Skeletal muscle tissue (tissue), 4 donors: Measurements from ENCODE around the gene BRINP1. TPM values are rescaled to one million over a fixed set of nuclear protein-coding genes. Genes with fewer than 3 reads are reported as not detected.

ENCODE experiments used
- H3K27ac ChIP-seq: one replicate; pipeline ENCODE4 v1.7.0; 2013; ENCODE audit warnings: mild to moderate bottlenecking, low read depth, low read length, inconsistent platforms
- H3K27me3 ChIP-seq, 3 donors: one replicate each; pipeline ENCODE4 v1.7.0; 2013; ENCODE audit warnings: low read length in 3 of 3; ENCODE audit not compliant: control insufficient read depth in 3 of 3, insufficient read depth in 3 of 3
- H3K36me3 ChIP-seq, 3 donors: one replicate each; pipeline ENCODE4 v1.7.0; 2013; ENCODE audit warnings: low read length in 3 of 3; ENCODE audit not compliant: control insufficient read depth in 3 of 3, insufficient read depth in 3 of 3
- H3K4me1 ChIP-seq, 3 donors: one replicate each; pipeline ENCODE4 v1.7.0; 2013; ENCODE audit warnings: low read length in 3 of 3, mild to moderate bottlenecking in 3 of 3; ENCODE audit not compliant: control insufficient read depth in 3 of 3, insufficient read depth in 3 of 3
- H3K4me3 ChIP-seq, 3 donors: one replicate each; pipeline ENCODE4 v1.7.0; 2013; ENCODE audit warnings: low read length in 3 of 3
- H3K9ac ChIP-seq, 3 donors: one replicate each; pipeline ENCODE4 v1.7.0; 2013; ENCODE audit warnings: low read length in 3 of 3, mild to moderate bottlenecking in 3 of 3, moderate library complexity in 2 of 3, low read depth in 1 of 3
- H3K9me3 ChIP-seq, 3 donors: one replicate each; pipeline ENCODE4 v1.7.0; 2013; ENCODE audit warnings: low read length in 3 of 3; ENCODE audit not compliant: control insufficient read depth in 3 of 3
- total RNA-seq: library from RNA; depleted of rRNA; stranded (reverse); fragments of >200 nt; gene quantifications from one replicate; pipeline ENCODE4 v1.2.3, GENCODE V29; 2014
- donor health status: Osteomylitis.

The BRINP1 gene
- total RNA-seq, 1 donor from 2014 or later: under 0.01 TPM

DNA sequence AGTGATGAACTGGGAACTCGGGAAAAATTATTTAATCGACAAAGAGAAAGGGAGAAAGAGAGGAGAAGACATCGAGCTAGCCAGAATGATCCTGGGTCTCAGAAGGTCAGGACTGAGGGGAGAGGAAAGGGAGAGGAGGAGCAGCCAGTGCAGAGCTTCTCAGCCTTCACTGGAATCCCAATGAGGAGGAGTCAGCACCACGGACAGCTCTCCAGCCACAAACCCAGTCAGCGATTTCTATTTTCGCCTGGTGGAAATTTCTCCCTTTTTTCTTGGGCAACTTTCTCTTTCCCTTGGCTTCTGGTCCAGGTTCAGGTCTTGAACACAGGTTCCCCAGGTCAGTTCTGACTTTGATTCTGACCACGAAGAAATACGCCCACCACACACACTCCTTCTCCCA, 1.6 kb upstream of the BRINP1 start:
- H3K9me3 ChIP-seq: no peaks in the 10 kb centered on the region
- no peak overlapping the region for H3K9ac ChIP-seq
- H3K4me1 ChIP-seq: peaks cover 3 to 9% (median 4%) of the 10 kb centered on the region in 3 donors
- no peak overlapping the region for H3K27ac ChIP-seq
- no peaks in the 10 kb centered on the region for H3K36me3 ChIP-seq
- H3K27me3 ChIP-seq: peaks cover 34 to 36% (median 34%) of the 10 kb centered on the region in 3 donors
- H3K4me3 ChIP-seq: no peak overlapping the region

DNA sequence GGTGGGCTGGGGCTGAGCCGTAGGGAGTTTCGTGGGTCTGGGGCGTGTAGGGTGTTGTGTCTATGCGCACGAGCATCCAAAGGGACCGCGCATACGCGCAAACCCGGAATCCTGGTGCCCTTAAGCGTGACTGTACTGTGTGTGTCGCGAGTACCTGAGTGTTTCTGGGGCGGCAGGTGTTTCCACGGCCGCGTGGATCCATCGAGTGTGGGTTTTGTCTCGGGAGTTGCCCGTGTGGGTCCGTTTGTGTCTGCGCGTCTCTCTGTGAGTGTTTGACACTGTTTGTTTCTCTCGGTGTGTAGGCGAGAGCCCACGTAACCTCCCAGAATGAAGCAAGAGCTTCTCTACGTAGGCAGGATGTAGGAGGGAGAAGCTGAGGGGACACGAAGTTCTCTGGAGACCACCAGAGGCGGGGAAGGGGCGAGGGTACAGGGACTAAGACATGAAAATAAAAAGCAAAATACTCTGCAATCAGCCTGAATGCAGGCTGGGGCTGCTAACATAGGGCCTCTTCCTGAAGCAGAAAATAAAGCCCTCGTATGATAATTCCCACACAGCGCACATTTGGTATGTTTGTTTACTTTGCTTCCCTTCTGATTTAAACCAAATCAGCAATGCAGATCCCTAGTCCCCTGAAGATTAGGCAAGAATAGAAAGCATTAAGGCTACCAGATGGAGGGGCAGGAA, 588 bp upstream of the BRINP1 start:
- Histone ChIP-seq H3K36me3 (no peaks in the 10 kb centered on the region), H3K4me1 (peaks cover 3 to 9% (median 4%) of the 10 kb centered on the region in 3 donors), H3K27ac (no peak overlapping the region), H3K27me3 (peaks cover 34 to 36% (median 34%) of the 10 kb centered on the region in 3 donors), H3K4me3 (peak overlapping the region in 1 of 3 donors; percentile 45), H3K9me3 (no peaks in the 10 kb centered on the region), H3K9ac (no peak overlapping the region)

DNA sequence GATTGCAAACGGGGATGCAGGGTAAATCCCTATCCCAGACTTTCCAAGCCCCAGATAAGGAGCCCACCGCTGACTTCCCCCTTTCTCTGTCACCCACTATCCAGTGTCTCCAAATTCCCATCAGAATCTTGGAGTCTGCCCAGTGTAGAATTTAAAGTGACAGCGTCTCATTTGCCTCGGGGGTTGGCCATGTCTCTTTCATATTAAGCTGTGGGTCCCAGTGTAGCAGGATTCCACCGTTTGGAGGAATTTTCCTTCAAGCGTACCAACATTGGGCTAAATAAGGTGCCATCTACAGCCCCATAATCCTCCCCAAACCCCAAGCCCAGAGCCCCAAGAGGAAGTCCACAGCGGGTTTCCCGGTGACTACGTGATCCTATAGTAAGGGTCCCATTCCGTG, 1.1 kb downstream of the BRINP1 start:
- Histone ChIP-seq H3K9ac (no peak overlapping the region), H3K36me3 (no peaks in the 10 kb centered on the region), H3K27ac (no peak overlapping the region), H3K9me3 (no peaks in the 10 kb centered on the region), H3K4me1 (peaks cover 3 to 9% (median 4%) of the 10 kb centered on the region in 3 donors), H3K27me3 (peaks cover 34 to 36% (median 34%) of the 10 kb centered on the region in 3 donors), H3K4me3 (peak overlapping the region in 1 of 3 donors; percentile 58)

DNA sequence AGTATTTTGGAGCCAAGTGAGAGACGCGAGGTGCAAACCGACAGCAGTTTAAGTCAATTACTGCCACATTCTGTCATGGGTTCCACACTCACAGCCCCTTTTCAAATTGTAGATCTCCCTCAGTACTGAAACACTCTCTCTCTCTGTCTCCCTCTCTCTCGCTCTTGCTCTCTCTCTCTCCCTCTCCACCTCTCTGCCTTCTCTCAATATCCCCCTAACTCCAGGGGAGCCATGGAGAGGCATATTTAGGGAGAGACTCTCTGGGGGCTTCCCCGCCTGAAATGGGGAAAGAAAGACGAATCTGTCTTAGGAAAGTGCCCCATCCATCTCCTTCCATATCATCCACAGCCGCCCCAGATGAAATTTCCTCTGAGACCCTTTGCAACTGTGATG, 1.6 kb downstream of the BRINP1 start:
- H3K9ac ChIP-seq: no peak overlapping the region
- H3K36me3 ChIP-seq: no peaks in the 10 kb centered on the region
- H3K27me3 ChIP-seq: peaks cover 34 to 36% (median 34%) of the 10 kb centered on the region in 3 donors
- peaks cover 3 to 9% (median 4%) of the 10 kb centered on the region in 3 donors for H3K4me1 ChIP-seq
- H3K4me3 ChIP-seq: no peak overlapping the region
- no peak overlapping the region for H3K27ac ChIP-seq
- no peaks in the 10 kb centered on the region for H3K9me3 ChIP-seq

DNA sequence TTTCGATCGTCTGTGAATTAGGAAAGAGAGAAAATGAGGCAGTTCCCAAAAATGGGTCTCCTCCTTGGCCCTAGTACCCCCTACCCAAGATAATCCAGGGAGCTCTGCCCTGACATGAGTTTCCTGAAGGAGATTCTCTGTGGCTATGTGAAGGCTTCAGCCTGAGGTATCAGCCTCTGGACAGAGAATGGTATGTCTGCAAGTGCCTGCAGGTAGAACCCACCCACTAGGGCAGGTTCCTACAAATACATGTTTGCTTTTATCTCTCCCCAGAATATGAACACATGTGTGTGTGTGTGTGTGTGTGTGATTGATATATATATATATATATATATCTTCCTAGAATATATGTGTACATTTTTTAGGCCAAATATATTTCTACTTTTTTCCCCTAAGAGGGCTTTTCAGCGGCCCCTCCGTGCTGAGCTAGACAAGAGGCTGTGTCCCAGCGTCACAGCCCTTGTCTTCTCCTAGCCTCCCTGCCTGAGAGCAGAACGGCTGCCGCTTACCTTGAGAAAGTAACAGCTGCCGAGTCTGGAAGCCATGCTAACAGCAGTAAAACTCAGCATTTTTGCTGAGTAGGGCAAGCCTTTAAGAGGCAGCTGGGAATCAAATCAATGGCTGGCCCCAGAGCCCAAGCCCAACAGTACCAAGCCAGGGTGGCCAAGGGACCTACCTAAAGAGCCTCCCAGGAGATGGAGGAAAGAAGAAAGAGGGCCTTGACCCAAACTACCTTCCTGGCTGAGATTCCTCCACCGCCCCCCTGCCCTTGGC, 2.1 kb downstream of the BRINP1 start:
- Histone ChIP-seq H3K9ac (no peak overlapping the region), H3K9me3 (no peaks in the 10 kb centered on the region), H3K4me3 (no peak overlapping the region), H3K27me3 (peaks cover 34 to 36% (median 34%) of the 10 kb centered on the region in 3 donors), H3K4me1 (peaks cover 3 to 9% (median 4%) of the 10 kb centered on the region in 3 donors), H3K36me3 (no peaks in the 10 kb centered on the region), H3K27ac (no peak overlapping the region)

DNA sequence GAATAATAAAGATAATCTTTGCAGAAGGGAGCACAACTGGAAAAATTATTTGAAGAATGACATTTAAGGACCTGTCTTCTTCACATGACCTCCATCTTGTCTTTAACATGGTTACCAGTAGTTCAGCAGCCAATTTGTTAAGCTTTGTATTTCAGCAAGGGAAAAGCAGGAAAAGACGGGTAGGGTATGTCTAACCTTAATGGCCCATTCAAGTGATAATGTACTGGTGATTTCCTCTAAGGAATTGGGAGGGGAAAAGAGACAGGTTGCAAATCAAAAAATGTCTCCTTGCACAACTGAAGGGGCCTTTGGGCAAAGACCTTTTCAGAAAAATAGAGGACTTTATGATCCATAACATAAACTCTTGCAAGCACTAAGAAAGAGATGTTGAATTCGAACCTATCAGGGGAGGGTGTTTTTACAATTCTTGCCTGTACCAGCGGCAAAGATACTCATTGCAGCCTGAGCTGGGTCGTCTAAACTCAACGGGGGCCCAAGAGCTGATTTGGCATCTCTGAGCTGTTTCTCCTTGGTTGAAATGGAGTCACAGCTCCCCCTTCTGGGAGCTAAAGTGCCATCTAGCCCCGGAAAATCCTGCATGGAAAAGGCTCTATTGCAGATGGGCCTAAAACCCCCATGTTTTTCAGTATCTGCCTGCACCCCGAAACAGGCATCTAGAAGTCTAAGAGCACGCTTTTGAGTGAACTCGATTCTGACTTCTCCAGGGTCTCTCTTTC, 3.8 kb downstream of the BRINP1 start:
- no peak overlapping the region for H3K4me3 ChIP-seq
- peaks cover 34 to 36% (median 34%) of the 10 kb centered on the region in 3 donors for H3K27me3 ChIP-seq
- H3K9me3 ChIP-seq: no peaks in the 10 kb centered on the region
- no peak overlapping the region for H3K27ac ChIP-seq
- H3K9ac ChIP-seq: no peak overlapping the region
- peaks cover 3 to 9% (median 4%) of the 10 kb centered on the region in 3 donors for H3K4me1 ChIP-seq
- H3K36me3 ChIP-seq: no peaks in the 10 kb centered on the region

DNA sequence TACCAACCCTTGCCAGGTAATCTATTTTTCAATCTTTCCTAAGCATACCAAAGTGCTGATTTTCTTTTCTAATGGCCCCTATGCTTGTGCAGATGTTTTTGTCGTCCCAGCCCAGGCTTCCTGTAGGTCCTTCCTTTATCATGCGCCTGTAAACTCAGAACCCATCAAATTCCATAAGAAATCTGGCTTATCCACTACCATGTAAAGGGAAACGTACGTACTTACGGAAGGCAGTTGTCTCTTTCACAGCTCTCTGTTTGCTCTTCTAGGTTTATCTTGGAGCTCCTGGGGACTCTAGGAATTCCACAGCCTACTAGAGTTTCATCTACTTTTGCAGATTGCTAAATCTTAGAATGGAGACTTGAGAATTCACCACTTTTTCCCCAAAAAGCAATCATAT, 9.0 kb downstream of the BRINP1 start:
- Histone ChIP-seq H3K9me3 (no peaks in the 10 kb centered on the region), H3K4me1 (no peaks in the 10 kb centered on the region), H3K9ac (no peak overlapping the region), H3K4me3 (no peak overlapping the region), H3K27me3 (no peaks in the 10 kb centered on the region), H3K27ac (no peak overlapping the region), H3K36me3 (no peaks in the 10 kb centered on the region)

DNA sequence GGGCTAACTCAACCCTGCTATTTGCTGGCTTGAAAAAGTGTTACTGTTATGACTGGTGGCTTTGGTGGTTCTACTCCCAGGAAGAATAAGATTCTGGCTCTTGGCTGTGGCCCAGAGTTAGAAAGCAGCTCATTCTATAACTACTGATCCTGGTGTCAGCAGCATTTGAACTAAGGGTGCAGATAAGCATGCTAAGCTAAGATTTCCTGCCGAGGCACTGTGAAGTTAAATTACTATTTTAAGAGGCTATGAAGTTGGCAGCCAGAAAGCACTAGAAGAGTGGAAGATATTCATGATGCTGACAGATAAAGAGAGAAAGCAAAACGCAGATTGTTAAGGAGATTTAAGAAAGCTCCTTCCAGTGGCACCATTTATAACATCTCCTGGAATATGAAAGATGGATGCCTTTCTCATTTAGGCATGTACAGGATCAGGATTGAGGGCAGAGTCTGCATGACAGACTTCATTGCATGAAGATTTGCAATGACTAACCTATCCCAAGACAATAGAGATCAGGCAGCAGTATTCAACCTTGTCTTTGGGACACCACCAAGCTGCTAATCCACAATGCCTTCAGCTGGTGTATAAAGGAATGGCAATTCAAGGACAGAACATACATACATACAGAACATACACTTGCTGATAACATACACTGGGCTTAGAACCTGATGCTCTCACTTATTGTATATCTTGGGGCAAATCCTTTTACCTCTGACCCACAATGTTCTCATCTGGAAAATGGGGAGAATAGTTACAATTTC, 11.7 kb downstream of the BRINP1 start:
- Histone ChIP-seq H3K36me3 (no peaks in the 10 kb centered on the region), H3K4me3 (no peak overlapping the region), H3K4me1 (no peaks in the 10 kb centered on the region), H3K27me3 (no peaks in the 10 kb centered on the region), H3K9me3 (no peaks in the 10 kb centered on the region), H3K9ac (no peak overlapping the region), H3K27ac (no peak overlapping the region)

DNA sequence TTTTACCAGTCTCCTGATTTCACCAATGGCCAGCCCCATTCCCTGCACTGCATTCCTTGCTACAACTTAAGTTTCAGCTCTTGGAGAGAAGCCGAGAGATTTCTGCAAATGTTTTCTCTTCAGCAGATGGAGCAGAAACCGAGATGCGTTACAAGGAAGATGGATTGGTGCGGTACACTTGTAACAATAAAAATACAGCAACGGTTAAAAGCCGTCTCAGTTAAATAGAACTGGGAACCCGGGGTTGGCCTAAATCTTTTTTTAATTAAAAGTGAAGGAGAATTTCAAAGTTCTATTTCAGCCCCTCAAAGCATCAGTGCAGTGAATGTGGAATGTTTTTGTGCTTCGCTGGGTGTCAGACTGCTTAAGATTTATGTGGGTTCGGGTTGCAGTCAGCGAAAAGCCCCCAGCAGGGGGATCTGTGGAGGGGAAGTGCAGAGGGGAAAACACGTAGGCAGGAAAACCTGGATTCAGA, 19.8 kb downstream of the BRINP1 start:
- H3K36me3 ChIP-seq: no peaks in the 10 kb centered on the region
- no peak overlapping the region for H3K27ac ChIP-seq
- no peaks in the 10 kb centered on the region for H3K4me1 ChIP-seq
- no peaks in the 10 kb centered on the region for H3K27me3 ChIP-seq
- no peak overlapping the region for H3K4me3 ChIP-seq
- H3K9ac ChIP-seq: no peak overlapping the region
- no peaks in the 10 kb centered on the region for H3K9me3 ChIP-seq
